ENCODE measurements around the gene CAMK1D.

- TF ChIP-seq CTCF (IDR thresholded peaks at IDR 0.05) (no peak), POLR2A (IDR thresholded peaks at IDR 0.05) (no peak), POLR2AphosphoS5 (IDR thresholded peaks at IDR 0.05) (no peak)
Observed at GRCh38 chr10:12431151-12432101, 82.1 kb downstream of the CAMK1D start.

Measured in breast epithelium (tissue), 3 donors.